Renal pelvis (tissue), 12 donors: ENCODE results near the gene DHFR. TPM values are rescaled to one million over a fixed set of nuclear protein-coding genes. Genes with fewer than 3 reads are reported as not detected.

ENCODE experiments used
- DNase-seq: peaks from one replicate; pipeline ENCODE4 v3.0.0-alpha.2; 2013
- long read RNA-seq, 16 experiments: transcript quantifications; one replicate each; lab custom pipeline, GENCODE V29; 2026
- polyA plus RNA-seq, 3 donors: library from polyadenylated mRNA; unstranded; fragments of 120-200 nt; gene quantifications; one replicate each; pipeline ENCODE4 v1.2.1, GENCODE V29; 2013; ENCODE audit not compliant: insufficient read length in 3 of 3

The DHFR gene
- 10 to 100 TPM; 54.7 to 73.2 (median 68.5) TPM for polyA plus RNA-seq
- long read RNA-seq, donor 1, transcript DHFR-201 (6 exons, 3,917 nt): major isoform, 16 of 32 reads
- long read RNA-seq, donor 1, partial matches to known transcripts: 16 of 32 reads
- long read RNA-seq, donor 1, other reads (novel, unspliced or antisense): 0 of 32 reads
- long read RNA-seq, donor 2, transcript DHFR-201 (6 exons, 3,917 nt): major isoform, 36 of 37 reads
- long read RNA-seq, donor 2, partial matches to known transcripts: 0 of 37 reads
- long read RNA-seq, donor 2, other reads (novel, unspliced or antisense): 0 of 37 reads
- long read RNA-seq, donor 3, transcript DHFR-201 (6 exons, 3,917 nt): major isoform, 27 of 45 reads
- long read RNA-seq, donor 3, partial matches to known transcripts: 10 of 45 reads
- long read RNA-seq, donor 3, other reads (novel, unspliced or antisense): 7 of 45 reads
- long read RNA-seq, donor 4, transcript DHFR-201 (6 exons, 3,917 nt): major isoform, 14 of 49 reads
- long read RNA-seq, donor 4, partial matches to known transcripts: 34 of 49 reads
- long read RNA-seq, donor 4, other reads (novel, unspliced or antisense): 0 of 49 reads
- long read RNA-seq, donor 5, transcript DHFR-201 (6 exons, 3,917 nt): major isoform, 9 of 10 reads
- long read RNA-seq, donor 5, partial matches to known transcripts: 0 of 10 reads
- long read RNA-seq, donor 5, other reads (novel, unspliced or antisense): 0 of 10 reads
- long read RNA-seq, donor 6, transcript DHFR-201 (6 exons, 3,917 nt): major isoform, 9 of 14 reads
- long read RNA-seq, donor 6, transcript DHFR-204 (5 exons, 545 nt): minor isoform, 5 of 14 reads
- long read RNA-seq, donor 6, partial matches to known transcripts: 0 of 14 reads
- long read RNA-seq, donor 6, other reads (novel, unspliced or antisense): 0 of 14 reads
- long read RNA-seq, donor 7, transcript DHFR-201 (6 exons, 3,917 nt): major isoform, 24 of 26 reads
- long read RNA-seq, donor 7, partial matches to known transcripts: 0 of 26 reads
- long read RNA-seq, donor 7, other reads (novel, unspliced or antisense): 0 of 26 reads
- long read RNA-seq, donor 8, transcript DHFR-201 (6 exons, 3,917 nt): major isoform, 5 of 5 reads
- long read RNA-seq, donor 8, partial matches to known transcripts: 0 of 5 reads
- long read RNA-seq, donor 8, other reads (novel, unspliced or antisense): 0 of 5 reads
- long read RNA-seq, donor 9, transcript DHFR-201 (6 exons, 3,917 nt): major isoform, 21 of 48 reads
- long read RNA-seq, donor 9, partial matches to known transcripts: 20 of 48 reads
- long read RNA-seq, donor 9, other reads (novel, unspliced or antisense): 7 of 48 reads
- long read RNA-seq, donor 10, transcript DHFR-201 (6 exons, 3,917 nt): major isoform, 32 of 48 reads
- long read RNA-seq, donor 10, partial matches to known transcripts: 9 of 48 reads
- long read RNA-seq, donor 10, other reads (novel, unspliced or antisense): 5 of 48 reads
- long read RNA-seq, donor 11, transcript DHFR-201 (6 exons, 3,917 nt): major isoform, 12 of 13 reads
- long read RNA-seq, donor 11, partial matches to known transcripts: 0 of 13 reads
- long read RNA-seq, donor 11, other reads (novel, unspliced or antisense): 0 of 13 reads
- long read RNA-seq, donor 12, transcript DHFR-201 (6 exons, 3,917 nt): major isoform, 38 of 76 reads
- long read RNA-seq, donor 12, partial matches to known transcripts: 36 of 76 reads
- long read RNA-seq, donor 12, other reads (novel, unspliced or antisense): 0 of 76 reads
- long read RNA-seq, donor 13, partial matches to known transcripts: 0 of 5 reads
- long read RNA-seq, donor 13, other reads (novel, unspliced or antisense): 0 of 5 reads
- long read RNA-seq, donor 14, transcript DHFR-201 (6 exons, 3,917 nt): major isoform, 31 of 99 reads
- long read RNA-seq, donor 14, partial matches to known transcripts: 33 of 99 reads
- long read RNA-seq, donor 14, other reads (novel, unspliced or antisense): 33 of 99 reads
- long read RNA-seq, donor 15, transcript DHFR-201 (6 exons, 3,917 nt): major isoform, 25 of 73 reads
- long read RNA-seq, donor 15, partial matches to known transcripts: 45 of 73 reads
- long read RNA-seq, donor 15, other reads (novel, unspliced or antisense): 0 of 73 reads
- long read RNA-seq, donor 16, transcript DHFR-201 (6 exons, 3,917 nt): major isoform, 34 of 34 reads
- long read RNA-seq, donor 16, partial matches to known transcripts: 0 of 34 reads
- long read RNA-seq, donor 16, other reads (novel, unspliced or antisense): 0 of 34 reads

GRCh38 chr5:80654391-80655230 is at the start of gene DHFR, which contains the start of gene MSH3:
Gene DHFR (minus strand): TSS chr5:80654983. CDS start chr5:80654489, 494 bp downstream.
Gene MSH3 (plus strand): TSS chr5:80654652. CDS start chr5:80654728, 76 bp downstream.
- DNase-seq: peak; percentile 90

- DNase-seq: no peak
These were observed 49.4 kb upstream of the DHFR start for GRCh38 chr5:80704221-80704620.

- no peak for DNase-seq
These were observed 49.0 kb upstream of the DHFR start for GRCh38 chr5:80703747-80704146.

- DNase-seq: no peak
These were observed 48.5 kb upstream of the DHFR start for GRCh38 chr5:80703291-80703690.

GRCh38 chr5:80701597-80701996 is 46.8 kb upstream of the DHFR start:
- no peak for DNase-seq

GRCh38 chr5:80698369-80698768 is 43.6 kb upstream of the DHFR start:
- no peak for DNase-seq

GRCh38 chr5:80697100-80697499 is 42.3 kb upstream of the DHFR start:
- no peak for DNase-seq

- DNase-seq: no peak
These were observed 41.7 kb upstream of the DHFR start for GRCh38 chr5:80696450-80696849.

GRCh38 chr5:80695666-80696065 is 40.9 kb upstream of the DHFR start:
- no peak for DNase-seq

GRCh38 chr5:80689627-80690026 is 34.8 kb upstream of the DHFR start:
- DNase-seq: no peak

GRCh38 chr5:80688648-80689420 is 34.1 kb upstream of the DHFR start:
- no peak for DNase-seq

- DNase-seq: no peak
These were observed 32.0 kb upstream of the DHFR start for GRCh38 chr5:80686757-80687156.

- no peak for DNase-seq
These were observed 21.9 kb upstream of the DHFR start for GRCh38 chr5:80676706-80677105.

- DNase-seq: peak; percentile 68
These were observed 17.5 kb upstream of the DHFR start for GRCh38 chr5:80672140-80672736.

GRCh38 chr5:80668016-80668969 is 13.5 kb upstream of the DHFR start:
- no peak for DNase-seq

- no peak for DNase-seq
These were observed 12.6 kb upstream of the DHFR start for GRCh38 chr5:80667384-80667783.
